ENCODE results near the gene OSBPL8.
"Not testable (repeated sequence)": the region's sequence is repeated elsewhere in the genome, so short reads cannot be mapped to it uniquely, and the experiment has no call there.

DNA sequence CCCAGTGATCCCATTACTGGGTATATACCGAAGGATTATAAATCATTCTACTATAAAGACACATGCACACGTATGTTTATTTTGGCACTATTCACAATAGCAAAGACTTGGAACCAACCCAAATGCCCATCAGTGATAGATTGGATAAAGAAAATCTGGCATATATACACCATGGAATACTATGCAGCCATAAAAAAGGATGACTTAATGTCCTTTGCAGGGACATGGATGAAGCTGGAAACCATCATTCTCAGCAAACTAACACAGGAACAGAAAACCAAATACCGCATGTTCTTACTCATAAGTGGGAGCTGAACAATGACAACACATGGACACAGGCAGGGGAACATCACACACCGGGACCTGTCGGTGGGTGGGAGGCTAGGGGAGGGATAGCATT lies 195.4 kb downstream of the OSBPL8 start:
- TF ChIP-seq, protein P1, sequence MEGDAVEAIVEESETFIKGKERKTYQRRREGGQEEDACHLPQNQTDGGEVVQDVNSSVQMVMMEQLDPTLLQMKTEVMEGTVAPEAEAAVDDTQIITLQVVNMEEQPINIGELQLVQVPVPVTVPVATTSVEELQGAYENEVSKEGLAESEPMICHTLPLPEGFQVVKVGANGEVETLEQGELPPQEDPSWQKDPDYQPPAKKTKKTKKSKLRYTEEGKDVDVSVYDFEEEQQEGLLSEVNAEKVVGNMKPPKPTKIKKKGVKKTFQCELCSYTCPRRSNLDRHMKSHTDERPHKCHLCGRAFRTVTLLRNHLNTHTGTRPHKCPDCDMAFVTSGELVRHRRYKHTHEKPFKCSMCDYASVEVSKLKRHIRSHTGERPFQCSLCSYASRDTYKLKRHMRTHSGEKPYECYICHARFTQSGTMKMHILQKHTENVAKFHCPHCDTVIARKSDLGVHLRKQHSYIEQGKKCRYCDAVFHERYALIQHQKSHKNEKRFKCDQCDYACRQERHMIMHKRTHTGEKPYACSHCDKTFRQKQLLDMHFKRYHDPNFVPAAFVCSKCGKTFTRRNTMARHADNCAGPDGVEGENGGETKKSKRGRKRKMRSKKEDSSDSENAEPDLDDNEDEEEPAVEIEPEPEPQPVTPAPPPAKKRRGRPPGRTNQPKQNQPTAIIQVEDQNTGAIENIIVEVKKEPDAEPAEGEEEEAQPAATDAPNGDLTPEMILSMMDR (IDR thresholded peaks at IDR 0.05) = not testable (repeated sequence)
- not testable (repeated sequence) for TF ChIP-seq EZH2 (IDR thresholded peaks at IDR 0.05; ENCODE audit: borderline replicate concordance, insufficient read depth, low read depth, low read length, poor library complexity, severe bottlenecking)

Measured in B cell (primary cell).